KMS-11 (cell line): ENCODE measurements around the gene XPOT.

Experiments
- H2AFZ ChIP-seq: fragments of 200-600 bp; sonication (generic); 2 replicates; pipeline ENCODE4 v1.6.1; 2016; ENCODE audit warnings: antibody characterized with exemption, mixed run types, low read depth
- H3K27ac ChIP-seq: fragments of 200-600 bp; sonication (generic); 2 replicates; pipeline ENCODE4 v1.6.1; 2016; ENCODE audit warnings: mild to moderate bottlenecking, mixed run types
- H3K27me3 ChIP-seq: fragments of 200-600 bp; sonication (generic); 2 replicates; pipeline ENCODE4 v1.6.1; 2017; ENCODE audit warnings: mild to moderate bottlenecking, low read depth, mixed run types, moderate library complexity; ENCODE audit not compliant: insufficient read depth
- H3K36me3 ChIP-seq: fragments of 200-600 bp; sonication (generic); 2 replicates; pipeline ENCODE4 v1.6.1; 2017; ENCODE audit warnings: mild to moderate bottlenecking, mixed run types; ENCODE audit not compliant: insufficient read depth
- H3K4me1 ChIP-seq: fragments of 200-600 bp; sonication (generic); 2 replicates; pipeline ENCODE4 v1.6.1; 2016; ENCODE audit warnings: mild to moderate bottlenecking, low read depth, mixed run types; ENCODE audit not compliant: poor library complexity, severe bottlenecking
- H3K4me2 ChIP-seq: fragments of 200-600 bp; sonication (generic); 2 replicates; pipeline ENCODE4 v1.7.0; 2016; ENCODE audit warnings: mild to moderate bottlenecking, mixed run types
- H3K4me3 ChIP-seq: fragments of 200-600 bp; sonication (generic); IDR thresholded peaks from 2 replicates; pipeline ENCODE4 v1.6.1; 2017; ENCODE audit warnings: low read depth, low read length, mixed read lengths; ENCODE audit not compliant: insufficient read depth
- H3K79me2 ChIP-seq: fragments of 200-600 bp; sonication (generic); 2 replicates; pipeline ENCODE4 v1.6.1; 2016; ENCODE audit warnings: low read depth, mixed run types; ENCODE audit not compliant: insufficient read depth
- H3K9ac ChIP-seq: fragments of 200-600 bp; sonication (generic); 2 replicates; pipeline ENCODE4 v1.6.1; 2016; ENCODE audit warnings: mild to moderate bottlenecking, mixed run types
- H4K20me1 ChIP-seq: fragments of 200-600 bp; sonication (generic); 2 replicates; pipeline ENCODE4 v1.6.1; 2016; ENCODE audit warnings: mild to moderate bottlenecking, mixed run types; ENCODE audit not compliant: insufficient read depth
- CTCF ChIP-seq: fragments of 200-600 bp; sonication (generic); conservative IDR thresholded peaks from 2 replicates; pipeline ENCODE4 v1.6.1; 2017; ENCODE audit warnings: low read depth, mild to moderate bottlenecking, antibody characterized with exemption, low read length, moderate library complexity, mixed read lengths

The XPOT gene

GRCh38 chr12:64385019-64385418, 19.2 kb upstream of the XPOT start:
- Histone ChIP-seq H3K4me1 (no peaks in the 10 kb centered on the region), H3K27me3 (no peaks in the 10 kb centered on the region), H3K4me2 (no peak overlapping the region), H3K4me3 (no peak overlapping the region), H3K36me3 (no peaks in the 10 kb centered on the region), H3K27ac (no peak overlapping the region), H4K20me1 (no peaks in the 10 kb centered on the region), H3K79me2 (no peaks in the 10 kb centered on the region), H3K9ac (no peak overlapping the region), H2AFZ (no peak overlapping the region)
- TF ChIP-seq CTCF: no peak

- no peak overlapping the region for H3K4me3 ChIP-seq
- H2AFZ ChIP-seq: no peak overlapping the region
- TF ChIP-seq CTCF: no peak
- H4K20me1 ChIP-seq: no peaks in the 10 kb centered on the region
- no peak overlapping the region for H3K9ac ChIP-seq
- no peaks in the 10 kb centered on the region for H3K4me1 ChIP-seq
- no peaks in the 10 kb centered on the region for H3K27me3 ChIP-seq
- H3K27ac ChIP-seq: no peak overlapping the region
- no peaks in the 10 kb centered on the region for H3K79me2 ChIP-seq
- H3K4me2 ChIP-seq: no peak overlapping the region
- no peaks in the 10 kb centered on the region for H3K36me3 ChIP-seq
Measured at GRCh38 chr12:64385468-64385867, 18.7 kb upstream of the XPOT start.

DNA sequence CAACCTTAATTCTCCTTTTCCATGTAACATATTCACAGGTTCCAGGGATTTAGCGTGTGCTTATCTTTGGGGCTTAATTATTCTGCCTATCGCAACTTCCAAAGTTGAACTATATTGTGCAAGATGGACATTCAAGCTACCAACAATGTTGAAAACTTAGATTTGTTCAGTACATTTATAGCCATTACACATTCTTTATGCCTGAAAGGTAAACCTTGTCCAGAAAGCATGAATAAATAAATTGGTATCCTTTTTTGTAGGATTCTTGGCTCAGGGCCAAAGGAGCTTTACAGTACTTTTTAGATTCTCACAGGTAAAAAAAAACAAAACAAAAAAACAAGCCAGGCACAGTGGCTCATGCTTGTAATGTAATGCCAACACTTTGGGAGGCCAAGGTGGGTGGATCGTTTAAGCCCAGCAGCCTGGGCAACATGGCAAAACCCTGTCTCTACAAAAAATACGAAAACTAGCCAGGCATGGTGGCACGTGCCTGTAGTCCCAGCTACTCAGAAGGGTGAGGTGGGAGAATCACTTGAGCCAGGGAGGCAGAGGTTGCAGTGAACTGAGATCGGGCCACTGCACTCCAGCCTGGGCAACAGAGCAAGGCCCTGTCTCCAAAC, 16.9 kb upstream of the XPOT start:
- Histone ChIP-seq H3K27me3 (no peaks in the 10 kb centered on the region), H3K4me2 (no peak overlapping the region), H3K4me3 (no peak overlapping the region), H4K20me1 (no peaks in the 10 kb centered on the region), H3K4me1 (no peaks in the 10 kb centered on the region), H3K27ac (no peak overlapping the region), H3K79me2 (no peaks in the 10 kb centered on the region), H3K36me3 (no peaks in the 10 kb centered on the region), H3K9ac (no peak overlapping the region), H2AFZ (no peak overlapping the region)
- TF ChIP-seq CTCF: no peak

- no peak for TF ChIP-seq CTCF
- H3K4me3 ChIP-seq: no peak overlapping the region
Measured at GRCh38 chr12:64389154-64389553, 15.0 kb upstream of the XPOT start.

More at GRCh38 chr12:64389154-64389553, 15.0 kb upstream of the XPOT start:
- Histone ChIP-seq H4K20me1 (no peaks in the 10 kb centered on the region), H3K4me2 (no peak overlapping the region), H3K79me2 (no peaks in the 10 kb centered on the region), H2AFZ (no peak overlapping the region), H3K9ac (no peak overlapping the region), H3K27me3 (no peaks in the 10 kb centered on the region), H3K36me3 (no peaks in the 10 kb centered on the region), H3K27ac (no peak overlapping the region), H3K4me1 (no peaks in the 10 kb centered on the region)
